ENCODE measurements around the gene KLHL21. TPM values are rescaled to one million over a fixed set of nuclear protein-coding genes. Genes with fewer than 3 reads are reported as not detected.
"Not testable (repeated sequence)": the region's sequence is repeated elsewhere in the genome, so short reads cannot be mapped to it uniquely, and the experiment has no call there.

The KLHL21 gene
- total and polyA plus RNA-seq, 2 donors (not counting 1 experiment from before 2014, with no cell fraction given) = 14.4 to 29.9 TPM

DNA sequence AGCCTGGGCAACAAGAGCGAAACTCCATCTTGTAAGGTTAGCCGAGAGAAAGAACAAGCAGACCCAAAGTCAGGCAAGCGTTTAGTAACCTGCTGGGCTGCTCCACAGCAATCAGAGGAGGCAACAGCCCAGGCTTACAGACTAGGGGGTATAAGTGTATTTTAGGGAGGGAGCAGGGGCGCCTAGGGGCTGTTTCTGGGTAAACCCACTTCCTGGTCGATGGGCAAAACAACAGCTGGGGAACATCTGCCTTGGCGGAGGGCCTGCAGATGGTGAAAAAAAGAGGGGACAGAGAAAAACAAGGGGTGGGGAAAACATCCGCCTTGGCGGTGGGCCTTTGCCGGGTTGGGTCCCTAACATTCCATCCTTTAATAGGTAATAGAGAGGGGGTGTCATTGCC is 42.4 kb downstream of the KLHL21 start:
- WGBS (ENCODE audit: insufficient coverage) = 82% methylated on average over 8 of the region's 9 CpGs
- Histone ChIP-seq H3K9me3 (ENCODE audit: control extremely low read depth in 1 of 3, control insufficient read depth in 2 of 3, insufficient read depth in 1 of 3, low read length in 2 of 3) (no peaks in the 10 kb centered on the region), H2AFZ (ENCODE audit: insufficient read depth, low read depth, low read length, poor library complexity, severe bottlenecking) (no peak overlapping the region)

DNA sequence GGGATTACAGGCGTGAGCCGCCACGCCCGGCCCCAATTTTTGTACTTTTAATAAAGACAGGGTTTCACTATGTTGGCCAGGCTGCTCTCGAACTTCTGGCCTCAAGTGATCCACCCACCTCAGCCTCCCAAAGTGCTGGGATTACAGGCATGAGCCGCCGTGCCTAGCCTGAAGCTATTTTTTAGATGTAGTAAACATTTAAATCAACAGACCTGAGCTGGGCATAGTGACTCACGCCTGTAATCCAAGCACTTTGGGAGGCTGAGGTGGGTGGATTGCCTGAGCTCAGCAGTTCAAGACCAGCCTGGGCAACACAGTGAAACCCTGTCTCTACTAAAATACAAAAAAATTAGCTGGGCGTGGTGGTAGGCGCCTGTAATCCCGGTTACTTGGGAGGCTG is 43.5 kb downstream of the KLHL21 start:
- H3K79me2 ChIP-seq (ENCODE audit: control insufficient read depth, insufficient read depth, low read length) = peaks cover 15% of the 10 kb centered on the region
- intact Hi-C loops (cut with micrococcal nuclease); H3K9me3 Mint-ChIP-seq (ENCODE audit: insufficient read depth); H3K27me3 Mint-ChIP-seq; H3K27me3 ChIP-seq (replicated peaks in 1 of 4; ENCODE audit: control extremely low read depth in 1 of 4, control insufficient read depth in 3 of 4, insufficient read depth in 4 of 4, low read length in 3 of 4); H3K9ac ChIP-seq (ENCODE audit: low read length); H3K9me3 ChIP-seq (ENCODE audit: control extremely low read depth in 1 of 3, control insufficient read depth in 2 of 3, insufficient read depth in 1 of 3, low read length in 2 of 3); H3K27ac ChIP-seq (ENCODE audit: low read length in 2 of 2); H2AFZ ChIP-seq (ENCODE audit: insufficient read depth, low read depth, low read length, poor library complexity, severe bottlenecking); H3K4me1 Mint-ChIP-seq; H3K4me3 ChIP-seq (ENCODE audit: control extremely low read depth in 1 of 5, extremely low read depth in 1 of 5, insufficient read depth in 1 of 5, low read depth in 2 of 5, low read length in 4 of 5); H3K36me3 ChIP-seq (replicated peaks in 1 of 2; ENCODE audit: control extremely low read depth in 1 of 2, control insufficient read depth in 1 of 2, extremely low read depth in 1 of 2, insufficient read depth in 2 of 2, low read length in 1 of 2); H3K27ac Mint-ChIP-seq; H3K4me2 ChIP-seq (replicated peaks; ENCODE audit: low read depth, low read length, poor library complexity, severe bottlenecking); H3K4me3 Mint-ChIP-seq; DNase-seq; POLR2A ChIA-PET; ATAC-seq (ENCODE audit: low read depth); H4K20me1 ChIP-seq (ENCODE audit: control insufficient read depth, insufficient read depth, low read length, poor library complexity, severe bottlenecking): not testable (repeated sequence)
- WGBS (ENCODE audit: insufficient coverage) = 98% methylated on average over 7 of the region's 11 CpGs
- CTCF ChIA-PET = interaction anchor here (0.7 kb wide), 1 partner anchor 1108 kb away, joined by 3 read pairs; no protein-coding TSS in a partner anchor
- peaks cover 6 to 11% of the 10 kb centered on the region in 2 donors for H3K4me1 ChIP-seq (ENCODE audit: control insufficient read depth in 2 of 2, insufficient read depth in 2 of 2, low read length in 2 of 2)

More for the DNA sequence above, 42.4 kb downstream of the KLHL21 start:
- DNase-seq (no peak), ATAC-seq (ENCODE audit: low read depth) (no peak)
- CTCF ChIA-PET = no interaction called here
- peaks cover 0 to 7% (median 0%) of the 10 kb centered on the region in 4 experiments for H3K27me3 ChIP-seq (replicated peaks in 1 of 4; ENCODE audit: control extremely low read depth in 1 of 4, control insufficient read depth in 3 of 4, insufficient read depth in 4 of 4, low read length in 3 of 4)
- H3K4me3 ChIP-seq (ENCODE audit: control extremely low read depth in 1 of 5, extremely low read depth in 1 of 5, insufficient read depth in 1 of 5, low read depth in 2 of 5, low read length in 4 of 5) = no peak overlapping the region
- no peaks in the 10 kb centered on the region for H3K36me3 ChIP-seq (replicated peaks in 1 of 2; ENCODE audit: control extremely low read depth in 1 of 2, control insufficient read depth in 1 of 2, extremely low read depth in 1 of 2, insufficient read depth in 2 of 2, low read length in 1 of 2)
- intact Hi-C loops (cut with micrococcal nuclease) = no loop called here
- no peak overlapping the region for H3K4me2 ChIP-seq (replicated peaks; ENCODE audit: low read depth, low read length, poor library complexity, severe bottlenecking)
- no peak overlapping the region for H3K4me3 Mint-ChIP-seq
- H3K4me1 Mint-ChIP-seq = peaks cover 2% of the 10 kb centered on the region
- peaks cover 5% of the 10 kb centered on the region for H3K79me2 ChIP-seq (ENCODE audit: control insufficient read depth, insufficient read depth, low read length)
- peaks cover 0 to 2% of the 10 kb centered on the region in 2 donors for H3K4me1 ChIP-seq (ENCODE audit: control insufficient read depth in 2 of 2, insufficient read depth in 2 of 2, low read length in 2 of 2)
- H3K27me3 Mint-ChIP-seq = peaks cover 4% of the 10 kb centered on the region
- H3K27ac Mint-ChIP-seq = no peak overlapping the region
- POLR2A ChIA-PET = no interaction called here
- no peak overlapping the region for H3K9ac ChIP-seq (ENCODE audit: low read length)
- no peaks in the 10 kb centered on the region for H4K20me1 ChIP-seq (ENCODE audit: control insufficient read depth, insufficient read depth, low read length, poor library complexity, severe bottlenecking)
- H3K9me3 Mint-ChIP-seq (ENCODE audit: insufficient read depth) = no peaks in the 10 kb centered on the region
- no peak overlapping the region for H3K27ac ChIP-seq (ENCODE audit: low read length in 2 of 2)
- TF ChIP-seq EZH2 (IDR thresholded peaks at IDR 0.05; ENCODE audit: borderline replicate concordance, insufficient read depth, low read depth, low read length, poor library complexity, severe bottlenecking) = no peak
- TF ChIP-seq, protein P1, sequence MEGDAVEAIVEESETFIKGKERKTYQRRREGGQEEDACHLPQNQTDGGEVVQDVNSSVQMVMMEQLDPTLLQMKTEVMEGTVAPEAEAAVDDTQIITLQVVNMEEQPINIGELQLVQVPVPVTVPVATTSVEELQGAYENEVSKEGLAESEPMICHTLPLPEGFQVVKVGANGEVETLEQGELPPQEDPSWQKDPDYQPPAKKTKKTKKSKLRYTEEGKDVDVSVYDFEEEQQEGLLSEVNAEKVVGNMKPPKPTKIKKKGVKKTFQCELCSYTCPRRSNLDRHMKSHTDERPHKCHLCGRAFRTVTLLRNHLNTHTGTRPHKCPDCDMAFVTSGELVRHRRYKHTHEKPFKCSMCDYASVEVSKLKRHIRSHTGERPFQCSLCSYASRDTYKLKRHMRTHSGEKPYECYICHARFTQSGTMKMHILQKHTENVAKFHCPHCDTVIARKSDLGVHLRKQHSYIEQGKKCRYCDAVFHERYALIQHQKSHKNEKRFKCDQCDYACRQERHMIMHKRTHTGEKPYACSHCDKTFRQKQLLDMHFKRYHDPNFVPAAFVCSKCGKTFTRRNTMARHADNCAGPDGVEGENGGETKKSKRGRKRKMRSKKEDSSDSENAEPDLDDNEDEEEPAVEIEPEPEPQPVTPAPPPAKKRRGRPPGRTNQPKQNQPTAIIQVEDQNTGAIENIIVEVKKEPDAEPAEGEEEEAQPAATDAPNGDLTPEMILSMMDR (IDR thresholded peaks at IDR 0.05) = no peak

Measured in B cell (primary cell).